HUES64 (cell line): ENCODE data around the gene TCTN3. TPM values are rescaled to one million over a fixed set of nuclear protein-coding genes. Genes with fewer than 3 reads are reported as not detected.
A peak's percentile ranks its signal among the peaks of the same experiment; 100 is the strongest.
"Not testable (repeated sequence)": the region's sequence is repeated elsewhere in the genome, so short reads cannot be mapped to it uniquely, and the experiment has no call there.

Experiments used
- H3K27ac ChIP-seq: 2 replicates; pipeline ENCODE4 v1.7.0; 2013; ENCODE audit warnings: low read depth, low read length, inconsistent platforms
- H3K27me3 ChIP-seq: 2 replicates; pipeline ENCODE4 v1.6.1; 2013; ENCODE audit warnings: mild to moderate bottlenecking, low read length; ENCODE audit not compliant: insufficient read depth
- H3K36me3 ChIP-seq: 2 replicates; pipeline ENCODE4 v1.6.1; 2013; ENCODE audit warnings: mild to moderate bottlenecking, low read length; ENCODE audit not compliant: insufficient read depth
- H3K4me1 ChIP-seq: 2 replicates; pipeline ENCODE4 v1.6.1; 2013; ENCODE audit warnings: mild to moderate bottlenecking, low read length, moderate library complexity; ENCODE audit not compliant: insufficient read depth
- H3K4me3 ChIP-seq: 2 replicates; pipeline ENCODE4 v1.5.1; 2013; ENCODE audit warnings: mild to moderate bottlenecking, low read length, moderate library complexity
- H3K9ac ChIP-seq: 2 replicates; pipeline ENCODE4 v1.6.1; 2013; ENCODE audit warnings: mild to moderate bottlenecking, low read depth, low read length
- H3K9me3 ChIP-seq: 2 replicates; pipeline ENCODE4 v1.6.1; 2013; ENCODE audit warnings: low read depth, low read length; ENCODE audit not compliant: insufficient read depth
- WGBS: fragments of 150-250, 120-280 bp; methylation state at CpG from one replicate; pipeline ENCODE4 v1.1.7; 2013; ENCODE audit warnings: missing lambda C conversion rate; 5-methylcytosine and 5-hydroxymethylcytosine counted together
- polyA plus RNA-seq, 2 experiments: library from polyadenylated mRNA; stranded (reverse); fragments of 50-300 nt; gene quantifications; one replicate each; pipeline ENCODE4 v1.2.3, GENCODE V29; 2013

TCTN3 gene, protein sequence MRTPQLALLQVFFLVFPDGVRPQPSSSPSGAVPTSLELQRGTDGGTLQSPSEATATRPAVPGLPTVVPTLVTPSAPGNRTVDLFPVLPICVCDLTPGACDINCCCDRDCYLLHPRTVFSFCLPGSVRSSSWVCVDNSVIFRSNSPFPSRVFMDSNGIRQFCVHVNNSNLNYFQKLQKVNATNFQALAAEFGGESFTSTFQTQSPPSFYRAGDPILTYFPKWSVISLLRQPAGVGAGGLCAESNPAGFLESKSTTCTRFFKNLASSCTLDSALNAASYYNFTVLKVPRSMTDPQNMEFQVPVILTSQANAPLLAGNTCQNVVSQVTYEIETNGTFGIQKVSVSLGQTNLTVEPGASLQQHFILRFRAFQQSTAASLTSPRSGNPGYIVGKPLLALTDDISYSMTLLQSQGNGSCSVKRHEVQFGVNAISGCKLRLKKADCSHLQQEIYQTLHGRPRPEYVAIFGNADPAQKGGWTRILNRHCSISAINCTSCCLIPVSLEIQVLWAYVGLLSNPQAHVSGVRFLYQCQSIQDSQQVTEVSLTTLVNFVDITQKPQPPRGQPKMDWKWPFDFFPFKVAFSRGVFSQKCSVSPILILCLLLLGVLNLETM
- 34.3 TPM for polyA plus RNA-seq (2013, experiment 1 of 2)
- 37.0 TPM for polyA plus RNA-seq (2013, experiment 2 of 2)

DNA sequence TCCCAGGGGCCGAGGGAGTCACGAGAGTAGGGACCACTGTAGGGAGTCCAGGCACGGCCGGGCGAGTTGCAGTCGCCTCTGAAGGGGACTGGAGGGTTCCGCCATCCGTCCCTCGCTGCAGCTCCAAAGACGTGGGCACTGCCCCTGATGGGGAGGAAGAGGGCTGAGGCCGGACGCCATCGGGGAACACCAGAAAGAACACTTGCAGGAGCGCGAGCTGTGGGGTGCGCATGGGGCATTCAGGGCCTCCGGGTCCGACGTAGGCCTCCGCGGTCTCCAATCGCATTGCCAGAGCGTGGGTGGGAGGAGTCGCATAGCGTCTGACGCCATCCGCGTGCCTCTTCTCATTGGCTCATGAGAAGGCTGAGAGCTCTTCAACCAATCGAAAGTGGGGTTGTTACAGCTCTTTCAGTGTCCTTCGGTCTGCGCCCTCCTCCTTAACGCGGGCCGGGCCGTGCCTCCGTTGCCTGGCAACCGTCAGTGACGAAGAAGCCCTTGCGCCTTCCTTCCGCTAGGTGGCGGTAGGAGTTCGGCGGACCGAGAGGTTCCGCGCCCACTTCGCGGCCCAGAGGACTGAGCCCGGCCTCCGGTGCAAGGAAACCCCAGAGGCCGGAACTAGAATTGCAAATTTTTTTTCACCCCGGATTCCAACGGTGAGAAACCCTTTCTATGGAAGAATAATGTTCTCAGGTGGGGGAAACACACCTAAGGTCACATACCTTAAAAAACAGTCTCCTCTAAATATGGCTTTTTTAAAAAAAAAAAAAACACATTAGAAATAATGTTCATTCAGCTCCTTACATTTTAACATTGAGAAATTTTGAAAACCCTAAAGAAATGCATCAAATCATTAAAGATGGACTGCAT, at the start of gene TCTN3:
TSS of gene TCTN3 (minus strand) at position 260 of the 867 bp plus-strand sequence. CDS start at position 232, 28 bp downstream.
- WGBS, result under 1% methylated on average over 51 of the region's 53 CpGs
- peak within 1 kb of the TSS; percentile 91 for H3K9ac ChIP-seq
- H3K27me3 ChIP-seq, result no peaks in the 10 kb centered on the region
- H3K4me1 ChIP-seq, result peaks cover 5% of the 10 kb centered on the region; the same call in 1 of the 2 replicates
- 0 out of 2 replicates have a peak within 1 kb of the TSS, but pooled peaks have one; percentile 47 for H3K27ac ChIP-seq
- H3K36me3 ChIP-seq, result peaks cover 36% of the 10 kb centered on the region
- H3K9me3 ChIP-seq, result peaks cover 2% of the 10 kb centered on the region; the same call in 1 of the 2 replicates
- H3K4me3 ChIP-seq, result peak within 1 kb of the TSS; percentile 88

DNA sequence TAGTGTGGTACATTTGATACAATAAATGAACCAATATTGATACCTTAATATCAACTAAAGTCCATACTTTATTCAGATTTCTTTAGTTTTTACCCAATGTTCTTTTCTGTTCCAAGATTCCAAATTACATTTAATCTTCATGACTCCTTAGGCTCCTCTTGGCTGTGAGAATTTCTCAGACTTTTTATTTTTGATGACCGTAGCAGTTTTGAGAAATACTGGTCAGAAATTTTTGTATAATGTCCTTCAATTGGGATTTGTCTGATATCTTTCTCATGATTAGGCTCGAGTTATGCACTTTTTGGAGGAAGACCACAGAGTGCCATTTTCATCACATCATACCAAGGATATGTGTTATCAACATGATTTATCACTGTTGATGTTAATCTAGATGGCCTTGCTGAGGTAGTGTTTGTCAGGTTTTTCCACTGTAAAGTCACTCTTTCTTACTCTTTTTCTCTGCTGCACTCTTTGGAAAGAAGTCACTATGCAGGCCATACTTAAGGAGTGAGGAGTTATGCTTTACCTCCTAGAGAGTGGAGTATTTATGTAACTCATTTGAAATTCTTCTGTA, 49.3 kb upstream of the TCTN3 start:
- H3K9me3 ChIP-seq, result no peaks in the 10 kb centered on the region
- peaks cover 10% of the 10 kb centered on the region for H3K4me1 ChIP-seq
- H3K27me3 ChIP-seq, result no peaks in the 10 kb centered on the region
- H3K9ac ChIP-seq, result no peak overlapping the region
- no peak overlapping the region for H3K27ac ChIP-seq
- 71% methylated on average over 2 of the region's 2 CpGs for whole genome bisulfite sequencing
- no peak overlapping the region for H3K4me3 ChIP-seq
- H3K36me3 ChIP-seq, result no peaks in the 10 kb centered on the region

DNA sequence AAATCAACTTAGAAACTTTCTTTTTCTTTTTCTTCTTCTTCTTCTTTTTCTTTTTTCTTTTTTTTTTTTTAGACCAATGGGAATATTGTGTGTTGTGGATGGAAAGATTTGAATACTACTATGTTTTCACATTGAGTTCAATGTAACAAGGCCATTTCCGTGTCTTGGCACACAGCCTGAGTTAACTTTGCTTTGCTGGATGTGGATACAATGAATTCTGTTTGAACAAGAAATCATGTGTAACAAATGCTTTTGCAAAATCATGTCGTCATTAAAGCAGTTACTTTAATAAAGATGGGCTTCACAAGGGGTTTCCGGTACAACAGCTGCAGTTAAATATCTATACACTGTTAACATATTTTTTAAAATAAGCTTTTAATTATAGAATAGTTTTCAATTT, 48.8 kb upstream of the TCTN3 start:
- no peaks in the 10 kb centered on the region for H3K36me3 ChIP-seq
- H3K9ac ChIP-seq, result no peak overlapping the region
- H3K27ac ChIP-seq, result no peak overlapping the region
- peaks cover 10% of the 10 kb centered on the region for H3K4me1 ChIP-seq
- H3K27me3 ChIP-seq, result no peaks in the 10 kb centered on the region
- WGBS, result 85% methylated on average over 2 of the region's 3 CpGs
- H3K4me3 ChIP-seq, result no peak overlapping the region
- H3K9me3 ChIP-seq, result no peaks in the 10 kb centered on the region

DNA sequence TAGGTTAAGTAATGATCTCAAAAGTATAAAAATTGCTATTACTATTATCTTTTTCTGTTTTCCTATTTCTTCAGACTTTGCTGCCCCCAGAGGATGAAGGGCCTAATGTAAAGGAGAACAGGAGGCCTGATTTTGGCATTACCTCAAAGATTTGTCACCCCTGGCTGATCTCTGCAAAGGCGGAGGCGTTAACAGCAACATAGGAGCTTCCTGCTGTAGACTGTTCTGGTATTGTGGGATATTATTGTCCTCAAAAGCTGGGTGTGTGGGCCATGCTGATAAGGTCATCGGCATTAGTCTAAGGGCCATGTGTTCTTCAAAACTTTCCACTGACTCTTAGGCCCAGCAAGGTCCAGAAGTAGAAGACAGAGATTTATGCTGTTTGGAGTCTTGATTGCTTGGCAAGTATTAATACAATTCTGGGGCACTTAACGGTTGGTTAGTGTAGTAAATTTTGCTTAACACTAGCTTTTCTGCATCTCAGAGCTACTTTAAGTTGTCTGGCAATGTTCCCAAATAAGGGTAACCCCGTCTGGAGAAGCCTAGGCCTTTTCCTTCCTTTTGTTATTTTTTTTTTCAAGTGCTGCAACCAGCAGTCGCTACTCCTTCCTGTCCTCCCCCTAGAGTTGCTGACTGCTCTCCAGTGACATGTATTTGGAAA, 48.2 kb upstream of the TCTN3 start:
- Histone ChIP-seq H3K27ac (no peak overlapping the region), H3K36me3 (no peaks in the 10 kb centered on the region), H3K9me3 (no peaks in the 10 kb centered on the region), H3K4me1 (peaks cover 10% of the 10 kb centered on the region), H3K27me3 (no peaks in the 10 kb centered on the region), H3K4me3 (no peak overlapping the region), H3K9ac (no peak overlapping the region)
- WGBS, result 67% methylated on average over 6 of the region's 6 CpGs

DNA sequence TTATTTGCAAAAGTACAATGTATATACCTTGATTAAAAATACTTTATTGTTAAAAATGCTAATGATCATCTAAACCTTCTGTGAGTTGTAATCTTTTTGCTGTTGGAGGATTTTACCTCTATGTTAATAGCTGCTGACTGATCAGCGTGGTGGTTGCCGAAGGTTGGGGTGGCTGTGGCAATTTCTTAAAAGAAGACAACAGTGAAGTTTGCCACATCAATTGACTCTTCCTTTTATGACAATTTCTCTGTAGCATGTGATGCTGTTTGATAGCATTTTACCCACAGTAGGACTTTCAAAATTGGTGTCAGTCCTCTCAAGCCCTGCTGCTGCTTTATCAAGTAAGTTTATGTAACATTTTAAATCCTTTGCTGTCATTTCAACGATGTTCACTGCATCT, 45.3 kb upstream of the TCTN3 start:
- Histone ChIP-seq H3K27ac (no peak overlapping the region), H3K9ac (no peak overlapping the region), H3K36me3 (no peaks in the 10 kb centered on the region), H3K4me1 (peaks cover 10% of the 10 kb centered on the region), H3K27me3 (no peaks in the 10 kb centered on the region), H3K9me3 (no peaks in the 10 kb centered on the region), H3K4me3 (no peak overlapping the region)
- 93% methylated on average over 3 of the region's 3 CpGs for WGBS

DNA sequence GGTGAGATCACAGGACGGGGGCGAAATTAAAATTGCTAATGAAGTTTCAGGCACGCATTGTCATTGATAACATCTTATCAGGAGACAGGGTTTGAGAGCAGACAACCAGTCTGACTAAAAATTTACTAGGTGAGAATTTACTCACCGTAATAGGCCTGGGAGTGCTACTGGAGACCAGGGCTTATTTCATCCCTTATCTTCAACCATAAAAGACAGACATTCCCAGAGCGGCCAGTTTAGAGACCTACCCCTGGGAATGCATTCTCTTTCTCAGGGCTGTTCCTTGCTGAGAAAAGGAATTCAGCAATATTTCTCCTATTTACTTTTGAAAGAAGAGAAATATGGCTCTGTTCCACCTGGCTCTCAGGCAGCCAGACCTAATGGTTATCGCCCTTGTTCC, 39.2 kb upstream of the TCTN3 start:
- H3K27ac ChIP-seq, H3K4me1 ChIP-seq, H3K27me3 ChIP-seq, H3K36me3 ChIP-seq, H3K4me3 ChIP-seq, H3K9ac ChIP-seq: not testable (repeated sequence)
- 96% methylated on average over 6 of the region's 6 CpGs for WGBS
- H3K9me3 ChIP-seq, result 0 out of 2 replicates have a peak, but pooled peaks cover 15% of the 10 kb centered on the region

DNA sequence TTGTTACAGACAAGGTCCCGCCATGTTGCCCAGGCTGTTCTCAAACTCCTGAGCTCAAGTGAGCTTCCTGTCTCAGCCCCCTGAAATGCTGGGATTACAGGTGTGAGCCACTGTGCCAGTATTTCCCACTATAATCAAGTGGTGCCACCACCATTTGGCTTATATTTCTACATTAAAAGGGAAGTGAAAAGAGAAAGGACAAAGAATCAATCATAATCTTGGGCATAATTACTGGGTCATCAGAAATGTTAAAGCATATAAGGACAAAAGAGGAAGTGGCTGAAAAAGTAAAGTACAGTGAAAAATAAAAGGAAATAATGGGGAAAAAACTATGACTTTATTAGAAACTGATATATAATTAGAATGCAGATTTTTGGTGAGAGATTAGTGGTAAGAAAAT, 36.5 kb upstream of the TCTN3 start:
- Histone ChIP-seq H3K9me3 (0 out of 2 replicates have a peak, but pooled peaks cover 15% of the 10 kb centered on the region), H3K27me3 (no peaks in the 10 kb centered on the region), H3K9ac (no peak overlapping the region), H3K27ac (no peak overlapping the region), H3K36me3 (no peaks in the 10 kb centered on the region), H3K4me3 (no peak overlapping the region), H3K4me1 (no peaks in the 10 kb centered on the region)
- WGBS, result 85% methylated on average over 1 of the region's 1 CpG

DNA sequence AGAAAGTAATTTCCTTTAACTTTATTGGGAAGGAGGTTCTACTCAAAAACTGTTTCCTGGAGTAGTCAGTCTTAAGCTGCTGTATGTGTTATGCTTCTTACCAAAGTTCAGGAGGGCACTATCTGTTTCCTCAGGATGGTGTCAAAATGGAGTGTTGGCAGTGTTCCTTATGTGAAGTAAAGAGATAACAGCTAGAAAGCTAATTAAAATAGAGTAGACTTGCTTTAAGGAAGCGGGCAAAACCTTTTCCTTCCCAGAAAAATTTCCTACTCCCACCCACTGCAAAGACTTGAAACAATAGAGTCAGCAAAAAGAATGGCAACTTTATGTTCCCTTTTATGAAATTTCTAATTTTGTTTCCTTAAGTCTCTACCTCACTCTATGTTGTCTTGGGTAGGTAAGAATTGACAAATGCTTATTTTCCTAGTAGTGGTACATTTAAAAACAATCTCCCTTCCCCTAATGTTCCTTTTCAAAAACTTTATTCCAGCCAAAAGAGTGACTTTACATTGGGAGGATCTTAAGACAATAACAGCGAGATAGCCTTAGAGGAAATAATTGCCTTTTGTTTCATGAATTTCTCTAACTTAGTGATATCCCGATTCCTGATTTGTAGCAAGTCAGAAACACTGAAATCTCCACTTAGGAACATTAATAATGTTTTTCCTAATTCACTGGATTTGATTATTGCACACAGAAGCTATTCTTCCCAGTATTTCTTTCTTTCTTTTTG, 35.8 kb upstream of the TCTN3 start:
- Histone ChIP-seq H3K27ac (no peak overlapping the region), H3K9me3 (0 out of 2 replicates have a peak, but pooled peaks cover 15% of the 10 kb centered on the region), H3K36me3 (no peaks in the 10 kb centered on the region), H3K4me3 (no peak overlapping the region), H3K9ac (no peak overlapping the region), H3K4me1 (no peaks in the 10 kb centered on the region), H3K27me3 (no peaks in the 10 kb centered on the region)
- WGBS, result 98% methylated on average over 3 of the region's 3 CpGs

DNA sequence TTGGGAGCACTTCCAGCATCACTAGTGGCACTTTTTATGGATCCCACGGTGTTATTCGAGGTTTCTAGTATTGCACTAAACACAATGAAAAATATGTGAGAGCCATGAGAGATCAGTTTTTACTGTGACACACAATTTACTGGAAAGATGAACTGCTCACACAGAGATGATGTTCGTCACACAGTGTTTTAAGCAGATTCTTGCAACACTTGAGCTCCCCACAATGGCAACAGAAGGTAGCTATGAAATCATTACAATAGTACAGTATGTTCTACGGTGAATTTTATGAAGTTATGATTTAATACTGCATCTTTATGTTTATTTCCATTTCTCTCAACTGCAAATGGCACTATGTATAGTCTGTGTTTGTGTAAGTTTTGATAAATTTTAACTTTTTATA, 34.8 kb upstream of the TCTN3 start:
- H3K4me3 ChIP-seq, result no peak overlapping the region
- no peaks in the 10 kb centered on the region for H3K27me3 ChIP-seq
- 91% methylated on average over 3 of the region's 4 CpGs for WGBS
- H3K36me3 ChIP-seq, result no peaks in the 10 kb centered on the region
- H3K9me3 ChIP-seq, result 0 out of 2 replicates have a peak, but pooled peaks cover 11% of the 10 kb centered on the region
- no peak overlapping the region for H3K27ac ChIP-seq
- no peak overlapping the region for H3K9ac ChIP-seq
- no peaks in the 10 kb centered on the region for H3K4me1 ChIP-seq

DNA sequence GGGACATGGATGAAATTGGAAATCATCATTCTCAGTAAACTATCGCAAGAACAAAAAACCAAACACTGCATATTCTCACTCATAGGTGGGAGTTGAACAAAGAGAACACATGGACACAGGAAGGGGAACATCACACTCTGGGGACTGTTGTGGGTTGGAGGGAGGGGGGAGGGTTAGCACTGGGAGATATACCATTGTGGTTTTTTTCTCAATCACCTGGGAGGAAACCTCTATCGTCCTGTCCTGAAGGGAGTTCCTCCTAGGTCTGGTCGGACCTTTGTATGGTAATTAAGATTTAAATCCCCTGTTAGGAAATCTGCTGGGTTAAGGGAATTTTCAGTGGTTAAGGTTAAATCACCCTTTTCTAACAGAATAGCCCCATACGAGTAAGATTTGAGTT, 28.8 kb upstream of the TCTN3 start:
- H3K27ac ChIP-seq, H3K9me3 ChIP-seq, H3K4me1 ChIP-seq, H3K27me3 ChIP-seq, H3K4me3 ChIP-seq, H3K9ac ChIP-seq, H3K36me3 ChIP-seq: not testable (repeated sequence)
- 84% methylated on average over 3 of the region's 4 CpGs for WGBS
